HG03520 (cell line): ENCODE data around the gene PRG2.

ENCODE experiments used
- ATAC-seq: cut with Tn5 transposase; IDR thresholded peaks from one replicate; pipeline ENCODE4 v1.9.1; 2021; ENCODE audit warnings: mild to moderate bottlenecking, moderate library complexity; ENCODE audit not compliant: unreplicated experiment

PRG2 gene

GRCh38 chr11:57390535-57390934 is at the start of gene PRG2:
TSS of gene PRG2 (minus strand) at chr11:57390650. CDS start at chr11:57389944, 706 bp downstream.
- no peak for ATAC-seq

GRCh38 chr11:57439786-57440185 is 49.3 kb upstream of the PRG2 start:
- no peak for ATAC-seq

GRCh38 chr11:57438345-57439285 is 48.2 kb upstream of the PRG2 start:
- no peak for ATAC-seq

GRCh38 chr11:57436031-57436430 is 45.6 kb upstream of the PRG2 start:
- no peak for ATAC-seq

- no peak for ATAC-seq
Observed at GRCh38 chr11:57434640-57435546, 44.4 kb upstream of the PRG2 start.

- ATAC-seq: no peak
Observed at GRCh38 chr11:57432714-57433163, 42.3 kb upstream of the PRG2 start.

- ATAC-seq: no peak
Observed at GRCh38 chr11:57432149-57432561, 41.7 kb upstream of the PRG2 start.

GRCh38 chr11:57430952-57431351 is 40.5 kb upstream of the PRG2 start:
- no peak for ATAC-seq

- no peak for ATAC-seq
Observed at GRCh38 chr11:57429946-57430345, 39.5 kb upstream of the PRG2 start.

- ATAC-seq: no peak
Observed at GRCh38 chr11:57428643-57429042, 38.2 kb upstream of the PRG2 start.

GRCh38 chr11:57427727-57428082 is 37.3 kb upstream of the PRG2 start:
- no peak for ATAC-seq

GRCh38 chr11:57426929-57427726 is 36.7 kb upstream of the PRG2 start, which contains the start of gene SLC43A3:
TSS of gene SLC43A3 (minus strand) at chr11:57427121. CDS start at chr11:57426172, 949 bp downstream.
- ATAC-seq: peak; percentile 50

- no peak for ATAC-seq
Observed at GRCh38 chr11:57426439-57426928, 36.0 kb upstream of the PRG2 start.

- no peak for ATAC-seq
Observed at GRCh38 chr11:57425565-57426438, 35.4 kb upstream of the PRG2 start.

GRCh38 chr11:57424792-57425564 is 34.5 kb upstream of the PRG2 start:
- ATAC-seq: peak; percentile 95

GRCh38 chr11:57424137-57424791 is 33.8 kb upstream of the PRG2 start:
- ATAC-seq: no peak

GRCh38 chr11:57422669-57423068 is 32.2 kb upstream of the PRG2 start:
- ATAC-seq: no peak

- no peak for ATAC-seq
Observed at GRCh38 chr11:57421805-57422204, 31.4 kb upstream of the PRG2 start.
